GM12878 (cell line): ENCODE results near the gene CILP2. TPM values are rescaled to one million over a fixed set of nuclear protein-coding genes. Genes with fewer than 3 reads are reported as not detected.

Experiments used
- ATAC-seq: fragments of 200-7000 bp; cut with Tn5 transposase; 3 replicates; pipeline ENCODE4 v1.9.1; 2020; ENCODE audit warnings: mild to moderate bottlenecking, moderate library complexity
- BruUV-seq: library from RNA; stranded (reverse); fragments of 400-500 nt; replicated peaks from 2 replicates; lab custom pipeline; 2021; lab: Mats Ljungman, UMichigan
- CTCF ChIA-PET: fragments of 300-600 bp; sonication (Branson Sonifier 250); formaldehyde crosslinking; extraction: SDS; loops from one replicate; lab custom pipeline; 2021; ENCODE audit warnings: inconsistent platforms; lab: Yijun Ruan, JAX
- POLR2A ChIA-PET: fragments of 350-600 bp; formaldehyde crosslinking; extraction: SDS; loops from one replicate; lab custom pipeline; 2021; ENCODE audit warnings: inconsistent platforms; lab: Charles Lee
- RAD21 ChIA-PET: fragments of 300-600 bp; sonication (Branson Sonifier 250); formaldehyde crosslinking; loops from one replicate; lab custom pipeline; 2023; ENCODE audit warnings: antibody characterized with exemption; ENCODE audit not compliant: unreplicated experiment; lab: Charles Lee
- SMC1A ChIA-PET: fragments of 300-600 bp; sonication (Branson Sonifier 250); formaldehyde crosslinking; loops from one replicate; lab custom pipeline; 2023; ENCODE audit not compliant: unreplicated experiment, uncharacterized antibody; lab: Charles Lee
- DNase-seq: peaks from one replicate; pipeline ENCODE4 v3.0.0-alpha.2; 2011; ENCODE audit warnings: low read depth, low spot score
- FAIRE-seq: peaks from 3 replicates; lab custom pipeline; 2011; peaks lifted over from hg19 to GRCh38; lab: Jason Lieb, UNC
- H2AFZ ChIP-seq: 2 replicates; pipeline ENCODE4 v1.6.0; 2011; ENCODE audit warnings: low read depth, low read length, control low read depth; ENCODE audit not compliant: control insufficient read depth
- H3K27ac ChIP-seq: 2 replicates; pipeline ENCODE4 v1.5.1; 2011; ENCODE audit warnings: control low read depth; ENCODE audit not compliant: control insufficient read depth, insufficient read depth
- H3K27me3 ChIP-seq, 2 experiments: replicated peaks in 1 of 2; 2 replicates each; pipeline versions ENCODE4 v1.6.0 to v1.6.1; 2011; ENCODE audit warnings: low read length in 1 of 2; ENCODE audit not compliant: control insufficient read depth in 2 of 2, insufficient read depth in 2 of 2
- H3K36me3 ChIP-seq, 2 experiments: 2 replicates each; pipeline ENCODE4 v1.5.1; 2011; ENCODE audit warnings: low read length in 1 of 2; ENCODE audit not compliant: control insufficient read depth in 2 of 2, insufficient read depth in 2 of 2
- H3K4me1 ChIP-seq: 2 replicates; pipeline ENCODE4 v1.6.1; 2011; ENCODE audit warnings: mild to moderate bottlenecking, low read length, moderate library complexity, mixed read lengths; ENCODE audit not compliant: control insufficient read depth, insufficient read depth
- H3K4me2 ChIP-seq: 2 replicates; pipeline ENCODE4 v1.6.0; 2011; ENCODE audit warnings: control low read depth; ENCODE audit not compliant: control insufficient read depth, insufficient read depth
- H3K4me3 ChIP-seq: fragments of 200-600 bp; sonication (generic); 2 replicates; pipeline ENCODE4 v1.5.1; 2016
- H3K79me2 ChIP-seq: 2 replicates; pipeline ENCODE4 v1.6.0; 2011; ENCODE audit warnings: low read length; ENCODE audit not compliant: control insufficient read depth, insufficient read depth
- H3K9ac ChIP-seq: 2 replicates; pipeline ENCODE4 v1.8.0; 2011; ENCODE audit warnings: low read length, control low read depth, mixed read lengths; ENCODE audit not compliant: control insufficient read depth, insufficient read depth
- H3K9me3 ChIP-seq: replicated peaks from 3 replicates; pipeline ENCODE4 v1.5.1; 2011; ENCODE audit warnings: mild to moderate bottlenecking, low read length; ENCODE audit not compliant: control insufficient read depth, insufficient read depth
- H4K20me1 ChIP-seq: 2 replicates; pipeline ENCODE4 v1.6.0; 2011; ENCODE audit not compliant: control insufficient read depth, insufficient read depth
- ATF2 ChIP-seq: IDR thresholded peaks from 2 replicates; pipeline ENCODE4 v1.6.1; 2012; ENCODE audit warnings: low read length, inconsistent platforms
- BMI1 ChIP-seq: fragments of 450-650 bp; IDR thresholded peaks from 2 replicates; pipeline ENCODE4 v1.6.1; 2016; ENCODE audit warnings: mild to moderate bottlenecking, moderate library complexity, borderline replicate concordance
- DPF2 ChIP-seq: fragments of 450-650 bp; IDR thresholded peaks from 2 replicates; pipeline ENCODE4 v1.6.1; 2017; ENCODE audit warnings: mild to moderate bottlenecking
- ETV6 ChIP-seq, 2 experiments: fragments of 450-650 bp in 1 of 2; IDR thresholded peaks in 1 of 2; conservative IDR thresholded peaks in 1 of 2; 2 replicates each; pipeline ENCODE4 v1.6.1; 2014; ENCODE audit warnings: antibody characterized with exemption in 1 of 2, borderline replicate concordance in 1 of 2, low read depth in 1 of 2, mild to moderate bottlenecking in 1 of 2, moderate library complexity in 1 of 2
- FOXK2 ChIP-seq: fragments of 450-650 bp; IDR thresholded peaks from 2 replicates; pipeline ENCODE4 v1.6.1; 2017; ENCODE audit warnings: mild to moderate bottlenecking, moderate library complexity
- JUNB ChIP-seq: IDR thresholded peaks from 2 replicates; pipeline ENCODE4 v1.6.1; 2016; ENCODE audit warnings: antibody characterized with exemption, mild to moderate bottlenecking
- MYC ChIP-seq: IDR thresholded peaks from 2 replicates; pipeline ENCODE4 v1.6.1; 2011; ENCODE audit warnings: mild to moderate bottlenecking, low read length, moderate library complexity, inconsistent platforms; ENCODE audit not compliant: insufficient read depth, insufficient replicate concordance, insufficient read length, severe bottlenecking
- NR2F1 ChIP-seq: fragments of 450-650 bp; conservative IDR thresholded peaks from 2 replicates; pipeline ENCODE4 v1.6.1; 2017; ENCODE audit warnings: mild to moderate bottlenecking
- PAX8 ChIP-seq: fragments of 450-650 bp; IDR thresholded peaks from 2 replicates; pipeline ENCODE4 v1.6.1; 2017; ENCODE audit warnings: mild to moderate bottlenecking, moderate library complexity
- POLR2AphosphoS2 ChIP-seq: IDR thresholded peaks from 2 replicates; pipeline ENCODE4 v1.6.1; 2011; ENCODE audit warnings: low read depth, mild to moderate bottlenecking, low read length, improper control_type of control experiment, moderate library complexity
- POU2F2 ChIP-seq: IDR thresholded peaks from 3 replicates; pipeline ENCODE4 v1.6.1; 2011; ENCODE audit warnings: low read depth, mild to moderate bottlenecking, low read length, borderline replicate concordance
- SKIL ChIP-seq: fragments of 450-650 bp; IDR thresholded peaks from 2 replicates; pipeline ENCODE4 v1.6.1; 2017; ENCODE audit warnings: mild to moderate bottlenecking, low read depth, inconsistent platforms; ENCODE audit not compliant: poor library complexity, severe bottlenecking
- TCF7 ChIP-seq: IDR thresholded peaks from 2 replicates; pipeline ENCODE4 v1.6.1; 2014; ENCODE audit warnings: antibody characterized with exemption, borderline replicate concordance
- YY1 ChIP-seq: IDR thresholded peaks from 2 replicates; pipeline ENCODE4 v1.6.1; 2011; ENCODE audit warnings: low read depth, mild to moderate bottlenecking, low read length
- ZSCAN29 ChIP-seq: fragments of 450-650 bp; IDR thresholded peaks from 2 replicates; pipeline ENCODE4 v1.6.1; 2017; ENCODE audit warnings: mild to moderate bottlenecking, moderate library complexity
- WGBS: methylation state at CpG from one replicate; pipeline ENCODE4 v1.1.6; 2016; ENCODE audit warnings: low lambda C conversion rate; ENCODE audit not compliant: insufficient replicate concordance, insufficient coverage; ENCODE audit errors: missing lambda C conversion rate; 5-methylcytosine and 5-hydroxymethylcytosine counted together
- in situ Hi-C: fragments of 300-500 bp; cut with MboI; formaldehyde crosslinking; loops from 9 replicates; pipeline ENCODE4 v1.14.3; 2018; ENCODE audit warnings: mixed read lengths
- intact Hi-C: fragments of 100-400 bp; cut with micrococcal nuclease; formaldehyde crosslinking; loops from one replicate; pipeline ENCODE4 v1.14.2; 2022; ENCODE audit not compliant: unreplicated experiment
- polyA plus RNA-seq, 11 experiments: library from polyadenylated mRNA; depleted of rRNA in 4 of 11; unstranded in 6 of 11; stranded (reverse) in 5 of 11; fragments of >200 nt; fragmentation: Nextera tagmentation in 4 of 11; fragmentation: Illumina TruSeq in 1 of 11; extraction: Ambion mirVana in 4 of 11; extraction: Trizol in 1 of 11; gene quantifications; 1 replicate in 1 of 11; 2 replicates in 10 of 11; pipeline versions ENCODE4 v1.2.1 to v1.2.3, GENCODE V29; 2011 to 2016; ENCODE audit warnings: inconsistent platforms in 2 of 11, missing spikeins in 2 of 11, low read depth in 1 of 11
- total RNA-seq, 4 experiments: library from RNA; depleted of rRNA in 3 of 4; stranded (reverse); fragments of >200 nt in 3 of 4; fragmentation: Illumina TruSeq in 1 of 4; extraction: Trizol in 1 of 4; gene quantifications; 2 replicates each; pipeline versions ENCODE4 v1.2.1 to v1.2.3, GENCODE V29; 2013 to 2021

The CILP2 gene
- total and polyA plus RNA-seq, 10 of the 15 experiments (the other 5 are each of a cell fraction or from before 2014, with no cell fraction given) = 0.05 to 0.08 (median 0.06) TPM; not detected in 6

GRCh38 chr19:19495614-19496603 is 42.2 kb upstream of the CILP2 start:
- ChIA-PET CTCF (interaction anchor here (0.7 kb wide), 1 partner anchor 65 kb away, joined by 3 read pairs; no protein-coding TSS in a partner anchor), POLR2A (no interaction called here), RAD21 (no interaction called here), SMC1A (no interaction called here)
- ATAC-seq (no peak), FAIRE-seq (no peak), DNase-seq (no peak)
- Histone ChIP-seq H3K79me2 (peaks cover 2% of the 10 kb centered on the region), H3K27me3 (no peaks in the 10 kb centered on the region), H4K20me1 (no peaks in the 10 kb centered on the region), H3K4me2 (no peak overlapping the region), H3K27ac (no peak overlapping the region), H3K9me3 (no peaks in the 10 kb centered on the region), H3K4me1 (no peaks in the 10 kb centered on the region), H3K4me3 (no peak overlapping the region), H3K36me3 (peaks cover 40 to 64% of the 10 kb centered on the region in 2 experiments; a peak in 3 of 4 replicates), H2AFZ (no peak overlapping the region), H3K9ac (no peak overlapping the region)
- TF ChIP-seq POU2F2 (no peak), NR2F1 (no peak), ETV6 (conservative IDR thresholded peaks at IDR 0.05 in 1 of 2, IDR thresholded peaks at IDR 0.05 in 1 of 2; ENCODE audit: borderline replicate concordance in 1 of 2, low read depth in 1 of 2) (no peak), ATF2 (no peak), MYC (no peak), PAX8 (no peak), POLR2AphosphoS2 (no peak), JUNB (no peak), BMI1 (no peak), TCF7 (no peak), SKIL (no peak), DPF2 (no peak), ZSCAN29 (no peak), FOXK2 (no peak), YY1 (no peak)
- intact Hi-C loops = no loop called here
- no TSS peak for BruUV-seq
- in situ Hi-C loops = loop anchor here (10.0 kb wide), 1 partner anchor 351 kb away; no protein-coding TSS in a partner anchor
- 92% methylated on average over 30 of the region's 30 CpGs for WGBS
